HepG2 (cell line): Measurements from ENCODE around the gene SMIM45.

Source experiments
- AHR ChIP-seq: IDR thresholded peaks from 2 replicates; pipeline ENCODE4 v1.6.1; 2018; ENCODE audit warnings: missing genetic modification reagents, missing compliant biosample characterization
- EHMT2 ChIP-seq: fragments of 200-600 bp; sonication (generic); IDR thresholded peaks from 2 replicates; pipeline ENCODE4 v1.7.0; 2017; ENCODE audit warnings: antibody characterized with exemption, low read depth, low read length, borderline replicate concordance
- HOXA7 ChIP-seq: sonication (generic); formaldehyde crosslinking; IDR thresholded peaks from 2 replicates; pipeline ENCODE4 v1.8.1; 2022; ENCODE audit warnings: mild to moderate bottlenecking, missing genetic modification reagents, moderate library complexity
- NBN ChIP-seq: fragments of 450-650 bp; conservative IDR thresholded peaks from 2 replicates; pipeline ENCODE4 v1.6.1; 2017
- POLR2AphosphoS5 ChIP-seq: IDR thresholded peaks from 2 replicates; pipeline ENCODE4 v1.6.1; 2012; ENCODE audit warnings: low read depth, low read length
- RAD21 ChIP-seq: fragments of 450-650 bp; formaldehyde crosslinking; IDR thresholded peaks from 2 replicates; pipeline ENCODE4 v1.5.0; 2020; ENCODE audit warnings: mild to moderate bottlenecking
- TAF1 ChIP-seq: sonication (generic); formaldehyde crosslinking; IDR thresholded peaks from 2 replicates; pipeline ENCODE4 v1.4.0; 2020; ENCODE audit warnings: missing genetic modification reagents
- ZFAT ChIP-seq: sonication (generic); formaldehyde crosslinking; conservative IDR thresholded peaks from 2 replicates; pipeline ENCODE4 v1.8.1; 2023; ENCODE audit warnings: missing genetic modification reagents, inconsistent platforms
- ZNF841 ChIP-seq: sonication (generic); formaldehyde crosslinking; IDR thresholded peaks from 2 replicates; pipeline ENCODE4 v1.8.1; 2023; ENCODE audit warnings: missing genetic modification reagents, borderline replicate concordance
- TF ChIP-seq, protein P1 (sequence below): sonication (generic); formaldehyde crosslinking; IDR thresholded peaks from 2 replicates; pipeline ENCODE4 v1.8.0; 2022; ENCODE audit warnings: mild to moderate bottlenecking, missing genetic modification reagents, borderline replicate concordance
- TF ChIP-seq, protein P2 (sequence below): IDR thresholded peaks from 2 replicates; pipeline ENCODE4 v1.6.1; 2016; ENCODE audit warnings: control low read depth

DNA sequence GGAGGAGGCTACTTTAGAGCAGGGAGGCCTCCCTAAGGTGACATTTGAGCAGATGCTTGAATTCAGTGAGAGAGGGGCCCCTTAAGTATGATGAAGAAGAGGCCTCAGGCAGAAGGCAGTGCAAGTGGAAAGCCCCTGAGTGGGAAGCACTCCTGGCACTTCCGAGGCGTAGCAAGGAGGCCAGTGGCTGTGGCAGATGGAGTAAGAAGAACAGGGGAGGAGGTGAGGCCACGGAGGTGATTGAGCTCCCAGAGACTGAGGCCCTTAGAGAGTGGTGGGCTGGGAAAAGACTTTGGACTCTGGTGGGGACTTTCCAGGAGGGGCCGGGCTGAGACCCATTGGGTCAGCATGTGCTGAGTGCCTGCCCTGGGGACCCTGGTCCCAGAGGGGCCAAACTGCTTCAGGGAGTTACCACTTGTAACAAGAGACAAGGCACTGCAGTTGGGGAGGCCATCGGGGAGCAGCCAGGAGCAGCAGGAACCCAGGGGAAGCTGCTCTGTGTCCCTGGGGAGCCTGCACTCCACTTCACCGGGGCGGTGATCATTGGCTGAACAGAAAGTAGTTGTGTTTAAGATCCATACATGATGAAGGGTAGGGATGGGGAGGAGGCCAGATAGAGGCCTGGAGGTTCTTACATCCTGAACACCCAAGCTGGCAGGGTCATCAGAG lies 2.5 kb upstream of the SMIM45 start:
- TF ChIP-seq, protein P1, sequence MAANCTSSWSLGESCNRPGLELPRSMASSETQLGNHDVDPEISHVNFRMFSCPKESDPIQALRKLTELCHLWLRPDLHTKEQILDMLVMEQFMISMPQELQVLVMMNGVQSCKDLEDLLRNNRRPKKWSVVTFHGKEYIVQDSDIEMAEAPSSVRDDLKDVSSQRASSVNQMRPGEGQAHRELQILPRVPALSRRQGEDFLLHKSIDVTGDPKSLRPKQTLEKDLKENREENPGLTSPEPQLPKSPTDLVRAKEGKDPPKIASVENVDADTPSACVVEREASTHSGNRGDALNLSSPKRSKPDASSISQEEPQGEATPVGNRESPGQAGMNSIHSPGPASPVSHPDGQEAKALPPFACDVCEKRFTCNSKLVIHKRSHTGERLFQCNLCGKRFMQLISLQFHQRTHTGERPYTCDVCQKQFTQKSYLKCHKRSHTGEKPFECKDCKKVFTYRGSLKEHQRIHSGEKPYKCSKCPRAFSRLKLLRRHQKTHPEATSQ (CRISPR knock-in tag), result no peak
- TF ChIP-seq EHMT2 (no peak), NBN (no peak), ZNF841 (CRISPR knock-in tag) (no peak), ZFAT (no peak), TAF1 (CRISPR knock-in tag) (no peak), POLR2AphosphoS5 (no peak), HOXA7 (CRISPR knock-in tag) (no peak), AHR (CRISPR knock-in tag) (no peak), RAD21 (CRISPR knock-in tag) (no peak)
- TF ChIP-seq, protein P2, sequence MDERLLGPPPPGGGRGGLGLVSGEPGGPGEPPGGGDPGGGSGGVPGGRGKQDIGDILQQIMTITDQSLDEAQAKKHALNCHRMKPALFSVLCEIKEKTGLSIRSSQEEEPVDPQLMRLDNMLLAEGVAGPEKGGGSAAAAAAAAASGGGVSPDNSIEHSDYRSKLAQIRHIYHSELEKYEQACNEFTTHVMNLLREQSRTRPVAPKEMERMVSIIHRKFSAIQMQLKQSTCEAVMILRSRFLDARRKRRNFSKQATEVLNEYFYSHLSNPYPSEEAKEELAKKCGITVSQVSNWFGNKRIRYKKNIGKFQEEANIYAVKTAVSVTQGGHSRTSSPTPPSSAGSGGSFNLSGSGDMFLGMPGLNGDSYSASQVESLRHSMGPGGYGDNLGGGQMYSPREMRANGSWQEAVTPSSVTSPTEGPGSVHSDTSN (CRISPR knock-in tag), result no peak
